Naive thymus-derived CD8-positive, alpha-beta T cell (primary cell): ENCODE data around the gene VDR. TPM values are rescaled to one million over a fixed set of nuclear protein-coding genes. Genes with fewer than 3 reads are reported as not detected.

Experiments
- ATAC-seq, 2 donors: fragments of 150-1000 bp; cut with Tn5 transposase in 1 of 2; sonication (Bioruptor Pico), chemical (Tn5 transposase) in 1 of 2; 1 replicate in 1 of 2; 2 replicates in 1 of 2; pipeline ENCODE4 v1.10.0; 2021; ENCODE audit warnings: mild to moderate bottlenecking in 2 of 2, moderate library complexity in 2 of 2
- POLR2A ChIA-PET: fragments of 350-600 bp; sonication (Branson Sonifier 250); formaldehyde crosslinking; loops from one replicate; lab custom pipeline; 2021; ENCODE audit warnings: antibody characterized with exemption; lab: Charles Lee
- DNase-seq, 10 donors: peaks; one replicate each; pipeline versions ENCODE4 v3.0.0 to v3.0.0-alpha.2; 2020 to 2022
- H3K27ac Mint-ChIP-seq, 10 donors: one replicate each; pipeline ENCODE4 v1.8.0; 2020 to 2022; ENCODE audit warnings: mild to moderate bottlenecking in 10 of 10, mixed read lengths in 10 of 10, moderate library complexity in 4 of 10, inconsistent platforms in 1 of 10
- H3K27me3 Mint-ChIP-seq, 5 donors: one replicate each; pipeline ENCODE4 v1.8.0; 2021 to 2022; ENCODE audit warnings: mixed read lengths in 5 of 5
- H3K36me3 Mint-ChIP-seq, 3 donors: one replicate each; pipeline ENCODE4 v1.8.0; 2020 to 2022; ENCODE audit warnings: mixed read lengths in 3 of 3, mild to moderate bottlenecking in 2 of 3, inconsistent platforms in 1 of 3
- H3K4me1 Mint-ChIP-seq, 4 donors: one replicate each; pipeline ENCODE4 v1.8.0; 2021 to 2022; ENCODE audit warnings: mixed read lengths in 4 of 4
- H3K4me3 Mint-ChIP-seq, 10 donors: one replicate each; pipeline ENCODE4 v1.8.0; 2020 to 2022; ENCODE audit warnings: mild to moderate bottlenecking in 10 of 10, mixed read lengths in 10 of 10, moderate library complexity in 6 of 10, inconsistent platforms in 1 of 10
- H3K9me3 Mint-ChIP-seq, 9 donors: one replicate each; pipeline ENCODE4 v1.8.0; 2020 to 2022; ENCODE audit warnings: mixed read lengths in 9 of 9, mild to moderate bottlenecking in 3 of 9, inconsistent platforms in 1 of 9, moderate library complexity in 1 of 9
- polyA plus RNA-seq, 3 donors: library from polyadenylated mRNA; unstranded; fragments of 300-500 nt; fragmentation: Illumina TruSeq; gene quantifications; one replicate each; pipeline ENCODE4 v1.2.3, GENCODE V29; 2021
- total RNA-seq, 8 experiments: library from RNA in 2 of 8; stranded (reverse) in 2 of 8; gene quantifications; one replicate each; pipeline ENCODE4 v1.2.3 and lab custom pipeline; 2021 to 2026

The VDR gene
- total and polyA plus RNA-seq, 5 experiments from 2014 or later = 0.49 to 0.73 TPM; not detected in 3

DNA sequence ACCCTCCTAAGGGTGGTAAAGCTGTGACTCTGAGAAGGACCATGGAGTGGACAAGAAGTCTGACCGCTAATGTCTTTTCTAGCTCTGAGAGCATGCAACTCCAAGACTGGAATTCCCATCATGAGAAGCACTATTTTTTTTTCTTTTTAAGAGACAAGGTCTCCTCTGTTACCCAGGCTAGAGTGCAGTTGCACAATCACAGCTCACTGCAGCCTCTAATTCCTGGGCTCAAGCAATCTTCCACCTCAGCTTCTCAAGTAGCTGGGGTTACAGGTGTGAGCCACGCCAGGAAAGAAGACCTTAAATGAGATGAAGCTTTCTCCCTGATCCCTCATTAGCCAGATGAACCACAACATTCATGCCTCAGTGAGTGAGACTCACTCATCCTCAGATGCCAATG, 19.2 kb downstream of the VDR start:
- Mint-ChIP-seq H3K36me3 (no peaks in the 10 kb centered on the region), H3K4me1 (peaks cover 29 to 56% (median 47%) of the 10 kb centered on the region in 4 donors), H3K4me3 (peak overlapping the region in 1 of 10 donors; percentile 21), H3K27me3 (no peaks in the 10 kb centered on the region), H3K27ac (peak overlapping the region in 3 of 10 donors; percentile 5 to 68 (median 9)), H3K9me3 (no peaks in the 10 kb centered on the region)
- POLR2A ChIA-PET = interaction anchor here (1.4 kb wide), 1 partner anchor 20 kb away, joined by 4 read pairs; the partner anchor contains the start of gene VDR
- no peak for DNase-seq
- no peak for ATAC-seq

DNA sequence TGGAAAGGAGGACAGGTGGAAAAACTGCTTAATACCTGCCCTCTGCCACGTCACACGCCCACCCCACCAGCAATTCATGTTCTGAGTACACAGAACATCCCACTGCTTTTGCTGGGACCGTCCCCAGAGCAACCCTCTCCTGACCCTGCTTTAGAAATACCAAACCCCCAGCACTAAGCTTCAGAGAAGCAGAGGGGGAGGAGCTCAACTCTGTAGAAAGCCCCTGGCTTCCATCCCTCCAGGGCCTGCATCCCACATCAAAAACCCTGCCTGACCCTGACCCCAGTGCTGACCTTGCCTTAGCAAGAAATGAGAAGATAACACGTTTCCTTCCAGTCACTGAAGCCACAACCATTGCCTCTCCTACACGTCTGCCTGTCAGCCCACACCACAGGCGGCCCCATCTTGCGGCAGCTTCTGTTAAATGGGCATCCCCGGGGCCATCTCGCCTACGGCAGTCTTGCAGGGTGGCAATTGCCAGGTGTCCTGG, 19.7 kb downstream of the VDR start:
- Mint-ChIP-seq H3K36me3 (no peaks in the 10 kb centered on the region), H3K4me3 (peak overlapping the region in 7 of 10 donors; percentile 15 to 63 (median 41)), H3K9me3 (no peaks in the 10 kb centered on the region), H3K27ac (peak overlapping the region in 6 of 10 donors; percentile 11 to 83 (median 62)), H3K4me1 (peaks cover 29 to 56% (median 47%) of the 10 kb centered on the region in 4 donors), H3K27me3 (no peaks in the 10 kb centered on the region)
- POLR2A ChIA-PET = interaction anchor here (4.0 kb wide), 1 partner anchor 20 kb away, joined by 20 read pairs; the partner anchor contains the start of gene VDR
- DNase-seq = peak in 2 of 10 donors; percentile 13 to 19
- peak in 1 of 2 donors; percentile 71 for ATAC-seq

DNA sequence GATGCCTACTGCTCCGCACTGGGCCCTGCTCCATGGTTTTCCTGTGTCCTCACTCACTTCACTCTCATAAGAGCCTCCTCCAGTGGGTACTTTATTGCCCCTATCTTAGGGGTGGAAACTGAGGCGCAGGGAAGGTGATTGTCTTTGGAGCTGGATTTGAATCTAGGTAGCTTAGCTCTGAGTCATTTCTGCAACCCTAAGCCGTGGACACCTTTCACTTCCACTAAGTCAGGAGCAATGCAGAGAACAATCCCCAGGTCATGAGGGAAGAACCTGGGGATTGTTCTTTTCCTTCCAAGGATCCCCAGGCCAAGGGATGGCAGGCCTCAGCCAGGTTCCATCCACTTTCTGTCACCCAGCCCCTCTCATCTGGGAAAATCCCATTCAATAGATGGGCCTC, 20.3 kb downstream of the VDR start:
- Mint-ChIP-seq H3K27me3 (no peaks in the 10 kb centered on the region), H3K27ac (peak overlapping the region in 6 of 10 donors; percentile 16 to 83 (median 62)), H3K4me1 (peaks cover 29 to 56% (median 47%) of the 10 kb centered on the region in 4 donors), H3K4me3 (peak overlapping the region in 7 of 10 donors; percentile 8 to 49 (median 21)), H3K36me3 (no peaks in the 10 kb centered on the region), H3K9me3 (no peaks in the 10 kb centered on the region)
- DNase-seq (no peak), ATAC-seq (no peak)
- POLR2A ChIA-PET = interaction anchor here (0.7 to 4.0 kb wide), 4 partner anchors 21 to 119 kb away, joined by 3 to 20 read pairs (median 6); partner anchors contain the start of gene VDR

DNA sequence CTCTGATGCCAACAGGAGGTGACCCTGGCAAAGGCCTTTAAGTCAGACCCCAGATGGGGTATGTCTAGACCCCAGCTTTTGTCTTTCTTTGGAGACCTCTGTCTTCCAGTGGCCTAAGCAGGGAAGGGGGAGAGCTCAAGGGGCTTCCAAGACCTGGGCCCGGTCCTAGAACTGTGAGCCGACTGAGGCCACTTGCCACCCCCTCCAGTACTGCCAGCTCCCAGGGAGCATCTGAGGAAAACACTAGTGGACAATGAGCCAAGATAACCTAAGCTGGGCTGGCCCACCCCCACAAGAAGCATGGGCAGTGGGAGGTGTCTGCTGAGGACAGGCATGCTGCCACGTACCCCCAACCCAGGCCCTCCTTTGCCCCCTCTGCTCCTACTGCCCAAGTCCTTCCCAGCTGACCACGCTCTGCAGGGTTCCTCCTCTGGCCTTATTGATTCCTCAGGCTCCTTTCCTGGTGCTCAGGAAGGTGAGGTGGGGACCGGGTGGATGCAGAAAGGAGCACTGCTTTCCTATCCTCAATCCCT, 21.1 kb downstream of the VDR start:
- DNase-seq = no peak
- no peaks in the 10 kb centered on the region for H3K9me3 Mint-ChIP-seq
- POLR2A ChIA-PET = interaction anchor here (0.5 to 4.0 kb wide), 9 partner anchors 21 to 274 kb away, joined by 3 to 20 read pairs (median 4); partner anchors contain the start of genes ASB8, SENP1, TMEM106C and VDR
- no peak for ATAC-seq
- no peaks in the 10 kb centered on the region for H3K36me3 Mint-ChIP-seq
- H3K4me1 Mint-ChIP-seq = peaks cover 29 to 55% (median 44%) of the 10 kb centered on the region in 4 donors
- peak overlapping the region in 8 of 10 donors; percentile 43 to 94 (median 90) for H3K27ac Mint-ChIP-seq
- no peaks in the 10 kb centered on the region for H3K27me3 Mint-ChIP-seq
- peak overlapping the region in 9 of 10 donors; percentile 84 to 91 (median 87) for H3K4me3 Mint-ChIP-seq

DNA sequence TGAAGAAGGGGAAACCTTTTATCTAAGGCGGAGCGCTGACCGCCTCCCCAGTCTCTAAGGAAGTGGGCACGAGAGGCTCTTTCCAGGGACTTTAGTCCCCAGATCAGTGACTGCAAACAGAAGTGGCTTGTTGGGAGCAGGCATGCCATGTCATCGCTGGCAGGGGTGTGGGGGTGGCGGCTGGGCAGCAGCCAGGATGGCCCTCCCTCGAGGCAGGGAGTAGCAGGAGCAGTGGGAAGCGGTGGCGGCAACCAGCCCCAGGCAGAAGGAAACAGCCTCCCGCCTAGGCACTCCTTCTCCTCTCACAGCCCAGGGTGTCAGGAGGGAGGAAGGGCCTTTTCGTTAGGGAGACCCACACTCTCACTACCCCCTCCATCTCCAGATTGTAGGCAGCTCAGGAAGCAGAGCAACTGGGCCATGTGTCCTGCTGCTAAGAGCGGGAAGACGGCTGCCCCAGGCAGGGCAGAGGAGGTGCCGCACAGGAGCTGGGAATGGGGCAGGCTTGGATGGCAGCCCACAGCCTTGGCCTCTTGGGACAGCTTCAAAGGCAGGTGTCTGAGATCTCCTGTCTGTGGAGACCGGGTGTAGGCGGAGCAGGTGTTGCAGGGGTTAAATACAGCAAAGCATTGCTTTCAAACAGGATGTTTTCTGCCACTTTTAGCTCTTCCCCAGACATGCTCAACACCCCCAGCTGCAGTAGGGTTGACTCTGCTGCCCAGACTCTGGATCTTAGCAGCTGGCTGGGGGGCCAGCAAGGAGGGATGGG, 21.8 kb downstream of the VDR start:
- POLR2A ChIA-PET = interaction anchor here (0.5 to 4.0 kb wide), 7 partner anchors 22 to 275 kb away, joined by 3 to 20 read pairs (median 4); partner anchors contain the start of genes ASB8, SENP1, TMEM106C and VDR
- Mint-ChIP-seq H3K27me3 (peaks cover 0 to 6% (median 0%) of the 10 kb centered on the region in 5 donors), H3K36me3 (no peaks in the 10 kb centered on the region), H3K27ac (peak overlapping the region in 9 of 10 donors; percentile 45 to 94 (median 89)), H3K4me3 (peak overlapping the region; percentile 73 to 91 (median 87)), H3K4me1 (peaks cover 31 to 55% (median 42%) of the 10 kb centered on the region in 4 donors), H3K9me3 (no peaks in the 10 kb centered on the region)
- ATAC-seq = peak; percentile 74 to 85
- peak in 4 of 10 donors; percentile 16 to 51 (median 40) for DNase-seq

DNA sequence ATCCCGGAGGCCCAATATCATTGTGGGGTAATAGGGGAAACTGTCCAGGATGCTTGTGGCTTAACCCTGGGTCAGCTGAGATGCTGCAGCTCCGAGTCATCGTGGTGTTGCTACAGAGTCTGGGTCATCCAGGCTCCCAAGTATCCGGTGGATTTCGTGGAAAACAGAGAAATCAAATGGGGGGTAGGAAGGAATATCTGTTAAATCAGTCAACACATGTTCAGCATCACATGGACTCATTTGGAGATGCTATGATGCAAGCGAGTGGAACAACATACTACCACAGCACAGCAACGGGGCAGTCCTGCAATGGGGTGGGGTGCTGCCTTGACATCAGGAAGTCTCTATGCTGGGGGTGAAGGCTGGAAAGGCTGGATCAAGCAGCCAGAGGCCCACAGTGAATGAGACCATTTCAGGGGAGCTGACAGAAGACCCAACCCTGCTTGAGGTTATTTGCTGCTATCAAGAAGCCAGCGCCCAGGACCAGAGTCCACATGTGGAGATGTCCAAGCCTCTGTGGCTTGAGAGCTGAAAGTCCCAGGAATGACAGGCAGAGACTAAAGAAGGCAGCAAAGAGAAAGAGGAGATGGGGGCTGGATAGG, 22.9 kb downstream of the VDR start:
- Mint-ChIP-seq H3K27me3 (peaks cover 0 to 6% (median 0%) of the 10 kb centered on the region in 5 donors), H3K27ac (peak overlapping the region in 8 of 10 donors; percentile 14 to 89 (median 42)), H3K36me3 (no peaks in the 10 kb centered on the region), H3K4me1 (peaks cover 31 to 55% (median 42%) of the 10 kb centered on the region in 4 donors), H3K4me3 (peak overlapping the region; percentile 31 to 91 (median 84)), H3K9me3 (no peaks in the 10 kb centered on the region)
- ATAC-seq (no peak), DNase-seq (no peak)
- POLR2A ChIA-PET = interaction anchor here (4.0 kb wide), 1 partner anchor 23 kb away, joined by 20 read pairs; the partner anchor contains the start of gene VDR

DNA sequence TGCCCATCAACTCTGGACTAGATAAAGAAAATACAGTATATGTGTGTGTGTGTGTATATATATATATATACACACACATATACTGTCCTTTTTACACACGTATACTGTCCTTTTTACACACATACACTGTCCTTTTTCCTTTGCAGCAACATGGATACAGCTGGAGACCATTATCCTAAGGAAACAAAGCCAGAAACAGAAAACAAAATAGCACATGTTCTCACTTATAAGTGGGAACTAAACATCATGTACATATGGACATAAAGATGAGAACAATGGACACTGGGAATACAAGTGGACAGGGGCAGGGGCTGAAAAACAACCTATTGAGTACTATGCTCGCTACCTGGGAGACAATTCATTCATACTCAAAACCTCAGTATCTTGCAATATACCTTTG, 23.7 kb downstream of the VDR start:
- Mint-ChIP-seq H3K9me3 (no peaks in the 10 kb centered on the region), H3K36me3 (no peaks in the 10 kb centered on the region), H3K27me3 (peaks cover 0 to 6% (median 0%) of the 10 kb centered on the region in 5 donors), H3K4me3 (peak overlapping the region in 2 of 10 donors; percentile 31 to 87), H3K27ac (peak overlapping the region in 1 of 10 donors; percentile 51), H3K4me1 (peaks cover 29 to 50% (median 41%) of the 10 kb centered on the region in 4 donors)
- DNase-seq (no peak), ATAC-seq (no peak)
- POLR2A ChIA-PET = interaction anchor here (4.0 kb wide), 1 partner anchor 24 kb away, joined by 20 read pairs; the partner anchor contains the start of gene VDR

DNA sequence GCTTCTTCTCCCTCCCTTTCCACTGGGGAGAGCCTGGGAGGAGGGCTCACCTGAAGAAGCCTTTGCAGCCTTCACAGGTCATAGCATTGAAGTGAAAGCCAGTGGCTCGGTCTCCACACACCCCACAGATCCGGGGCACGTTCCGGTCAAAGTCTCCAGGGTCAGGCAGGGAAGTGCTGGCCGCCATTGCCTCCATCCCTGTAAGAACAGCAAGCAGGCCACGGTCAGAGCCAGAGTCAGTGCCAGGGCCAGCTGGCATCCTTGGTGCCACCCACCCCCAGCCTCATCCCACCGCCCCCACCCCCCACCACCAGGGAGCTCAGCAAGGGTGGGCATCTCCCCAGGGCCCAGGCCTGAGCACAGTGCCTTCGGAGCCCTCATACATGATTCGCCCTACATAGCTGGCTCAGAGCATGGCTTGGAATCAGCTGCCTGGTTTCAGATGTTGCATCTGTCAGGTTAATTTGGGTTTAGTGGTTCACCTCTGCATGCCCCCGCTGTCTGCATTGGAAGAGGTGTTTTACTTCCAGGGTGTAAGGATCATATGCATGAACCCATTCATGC, 25.8 kb downstream of the VDR start:
- DNase-seq = no peak
- H3K9me3 Mint-ChIP-seq = no peaks in the 10 kb centered on the region
- ATAC-seq = no peak
- H3K36me3 Mint-ChIP-seq = no peaks in the 10 kb centered on the region
- peaks cover 22 to 29% (median 23%) of the 10 kb centered on the region in 4 donors for H3K4me1 Mint-ChIP-seq
- no peak overlapping the region for H3K4me3 Mint-ChIP-seq
- H3K27ac Mint-ChIP-seq = no peak overlapping the region
- POLR2A ChIA-PET = no interaction called here
- peaks cover 0 to 11% (median 0%) of the 10 kb centered on the region in 5 donors for H3K27me3 Mint-ChIP-seq

DNA sequence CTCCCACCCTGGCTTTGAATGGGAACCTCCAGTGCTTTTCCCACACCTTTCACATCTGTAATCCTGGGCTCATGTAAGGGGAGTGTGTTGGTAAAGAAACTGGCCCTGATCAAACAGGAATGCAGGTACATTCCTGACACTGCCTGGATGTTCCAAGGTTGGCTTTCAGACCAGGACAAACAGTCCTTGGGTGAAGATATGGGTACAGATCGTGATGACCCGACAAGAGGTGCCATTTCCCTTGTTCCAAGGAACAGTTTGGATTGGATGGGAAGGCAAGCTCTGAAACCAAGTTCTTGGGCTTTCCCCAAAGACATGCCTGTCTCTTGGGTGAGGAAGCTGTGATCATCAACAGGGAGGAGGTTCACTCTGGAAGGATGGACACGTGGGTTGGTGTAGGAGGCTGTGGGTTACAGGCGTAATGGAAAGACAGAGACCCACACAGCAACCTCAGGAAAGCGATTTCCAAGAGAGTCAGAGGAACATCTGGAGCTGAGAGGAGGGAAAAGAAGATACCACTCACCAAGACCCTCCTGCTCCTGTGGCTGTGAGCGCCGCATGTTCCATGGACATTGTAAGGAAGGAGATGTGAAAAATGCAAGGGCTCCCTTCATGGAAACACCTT, 26.4 kb downstream of the VDR start:
- Mint-ChIP-seq H3K27ac (peak overlapping the region in 1 of 10 donors; percentile 70), H3K4me1 (peaks cover 17 to 23% (median 17%) of the 10 kb centered on the region in 4 donors), H3K4me3 (no peak overlapping the region), H3K36me3 (no peaks in the 10 kb centered on the region), H3K27me3 (peaks cover 0 to 11% (median 0%) of the 10 kb centered on the region in 5 donors), H3K9me3 (no peaks in the 10 kb centered on the region)
- DNase-seq (no peak), ATAC-seq (no peak)
- POLR2A ChIA-PET = no interaction called here

DNA sequence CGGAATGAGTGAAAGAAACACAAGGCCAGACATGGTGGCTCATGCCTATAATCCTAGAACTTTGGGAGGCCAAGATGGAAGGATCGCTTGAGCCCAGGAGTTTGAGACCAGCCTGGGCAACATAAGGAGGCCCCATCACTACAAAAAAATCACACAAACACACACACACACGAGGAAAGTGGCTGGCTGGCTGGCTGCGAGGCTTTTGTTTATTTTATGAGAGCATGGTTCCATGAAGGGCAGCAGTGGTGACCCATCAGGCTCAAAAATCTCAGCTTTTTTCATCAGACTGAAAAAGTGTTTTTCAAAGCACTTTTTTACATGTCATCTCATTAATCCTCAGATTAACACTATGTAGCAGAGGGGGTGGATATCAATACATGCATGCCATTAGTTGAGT, 27.7 kb downstream of the VDR start:
- POLR2A ChIA-PET = no interaction called here
- no peaks in the 10 kb centered on the region for H3K9me3 Mint-ChIP-seq
- ATAC-seq = no peak
- peaks cover 5 to 10% (median 7%) of the 10 kb centered on the region in 4 donors for H3K4me1 Mint-ChIP-seq
- H3K27me3 Mint-ChIP-seq = peaks cover 0 to 11% (median 0%) of the 10 kb centered on the region in 5 donors
- H3K36me3 Mint-ChIP-seq = no peaks in the 10 kb centered on the region
- no peak for DNase-seq
- H3K4me3 Mint-ChIP-seq = no peak overlapping the region
- H3K27ac Mint-ChIP-seq = peak overlapping the region in 1 of 10 donors; percentile 8

DNA sequence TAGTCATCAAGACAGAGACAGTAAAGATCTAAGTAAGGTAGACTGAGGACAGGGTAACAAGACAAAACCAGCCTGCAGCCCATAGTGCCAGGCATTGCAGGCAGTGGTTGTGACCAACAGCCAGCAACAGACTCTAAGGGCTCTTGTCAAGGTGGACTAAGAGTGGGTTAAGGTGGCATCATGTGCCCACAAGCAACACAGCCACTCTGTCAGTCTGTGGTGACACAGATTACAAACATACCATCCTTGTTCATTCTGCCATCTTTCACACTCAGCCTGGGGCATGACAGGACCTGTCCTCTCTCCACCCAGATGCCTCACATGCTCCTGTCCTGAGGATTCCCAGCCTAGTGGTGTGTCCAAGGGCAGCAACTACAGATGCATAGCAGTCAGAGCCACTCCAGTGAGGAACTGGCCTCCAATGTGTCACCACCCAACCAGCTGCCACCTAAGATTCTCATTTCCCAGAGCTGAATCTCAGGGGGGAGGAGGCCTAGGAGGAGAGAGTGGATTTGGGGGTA, 28.3 kb downstream of the VDR start:
- no peak overlapping the region for H3K27ac Mint-ChIP-seq
- peaks cover 0 to 11% (median 0%) of the 10 kb centered on the region in 5 donors for H3K27me3 Mint-ChIP-seq
- ATAC-seq (no peak), DNase-seq (no peak)
- H3K4me1 Mint-ChIP-seq = peaks cover 0 to 4% (median 2%) of the 10 kb centered on the region in 4 donors
- POLR2A ChIA-PET = no interaction called here
- no peaks in the 10 kb centered on the region for H3K36me3 Mint-ChIP-seq
- H3K9me3 Mint-ChIP-seq = no peaks in the 10 kb centered on the region
- H3K4me3 Mint-ChIP-seq = no peak overlapping the region
